IMR-90 (cell line): ENCODE results near the gene PIP4P1. TPM values are rescaled to one million over a fixed set of nuclear protein-coding genes. Genes with fewer than 3 reads are reported as not detected.
A peak's percentile ranks its signal among the peaks of the same experiment; 100 is the strongest.

Experiments
- ATAC-seq: fragments of 200-7000 bp; cut with Tn5 transposase; 2 replicates; pipeline ENCODE4 v1.9.1; 2020; ENCODE audit warnings: low read depth, mild to moderate bottlenecking, moderate library complexity
- BruUV-seq: library from RNA; stranded (reverse); fragments of 400-500 nt; replicated peaks from 2 replicates; lab custom pipeline; 2021; lab: Mats Ljungman, UMichigan
- CTCF ChIA-PET: fragments of 300-600 bp; formaldehyde crosslinking; extraction: SDS; loops from one replicate; lab custom pipeline; 2021; ENCODE audit warnings: antibody characterized with exemption; lab: Yijun Ruan, JAX
- POLR2A ChIA-PET: fragments of 300-600 bp; sonication (Branson Sonifier 250); formaldehyde crosslinking; loops from one replicate; lab custom pipeline; 2022; ENCODE audit warnings: antibody characterized with exemption; ENCODE audit not compliant: unreplicated experiment; lab: Charles Lee
- DNase-seq: peaks from one replicate; pipeline ENCODE4 v3.0.0; 2013
- H2AFZ ChIP-seq: replicated peaks from 2 replicates; pipeline ENCODE3; 2013; ENCODE audit warnings: low read length, mild to moderate bottlenecking; ENCODE audit not compliant: poor library complexity
- H2AK5ac ChIP-seq: 2 replicates; pipeline ENCODE4 v1.6.1; 2013; ENCODE audit warnings: low read depth, low read length, inconsistent platforms
- H2AK9ac ChIP-seq: replicated peaks from 2 replicates; pipeline ENCODE3; 2013; ENCODE audit warnings: mild to moderate bottlenecking, low read depth, low read length, moderate library complexity; ENCODE audit not compliant: poor library complexity
- H2BK120ac ChIP-seq: 2 replicates; pipeline ENCODE4 v1.6.1; 2013; ENCODE audit warnings: low read depth, low read length, inconsistent platforms
- H2BK15ac ChIP-seq: 3 replicates; pipeline ENCODE4 v1.6.1; 2013; ENCODE audit warnings: low read depth, low read length, inconsistent platforms
- H2BK20ac ChIP-seq: 2 replicates; pipeline ENCODE4 v1.6.1; 2013; ENCODE audit warnings: low read depth, mild to moderate bottlenecking, inconsistent platforms, low read length, moderate library complexity
- H2BK5ac ChIP-seq: 2 replicates; pipeline ENCODE4 v1.6.1; 2013; ENCODE audit warnings: mild to moderate bottlenecking, low read depth, low read length, inconsistent platforms; ENCODE audit not compliant: poor library complexity, severe bottlenecking
- H3K14ac ChIP-seq: replicated peaks from 2 replicates; pipeline ENCODE4 v1.6.1; 2013; ENCODE audit warnings: low read depth, low read length, inconsistent platforms
- H3K18ac ChIP-seq: 2 replicates; pipeline ENCODE4 v1.6.1; 2013; ENCODE audit warnings: low read depth, low read length, control low read depth
- H3K23ac ChIP-seq: 2 replicates; pipeline ENCODE4 v1.6.1; 2013; ENCODE audit warnings: low read depth, low read length, inconsistent platforms
- H3K27ac ChIP-seq: 2 replicates; pipeline ENCODE4 v1.5.1; 2013; ENCODE audit warnings: mild to moderate bottlenecking, control low read depth, low read length; ENCODE audit not compliant: insufficient read depth
- H3K27me3 ChIP-seq: 2 replicates; pipeline ENCODE4 v1.6.1; 2013; ENCODE audit warnings: low read length; ENCODE audit not compliant: control insufficient read depth, insufficient read depth
- H3K36me3 ChIP-seq: 2 replicates; pipeline ENCODE4 v1.6.1; 2013; ENCODE audit warnings: low read length, mixed read lengths; ENCODE audit not compliant: control insufficient read depth, insufficient read depth
- H3K4ac ChIP-seq: 2 replicates; pipeline ENCODE4 v1.6.1; 2013; ENCODE audit warnings: low read depth, low read length, inconsistent platforms
- H3K4me1 ChIP-seq: 2 replicates; pipeline ENCODE4 v1.6.1; 2013; ENCODE audit warnings: low read length, mixed read lengths; ENCODE audit not compliant: control insufficient read depth, insufficient read depth
- H3K4me2 ChIP-seq: 2 replicates; pipeline ENCODE4 v1.6.1; 2013; ENCODE audit warnings: low read depth, mild to moderate bottlenecking, control low read depth, low read length, moderate library complexity
- H3K4me3 ChIP-seq: 2 replicates; pipeline ENCODE4 v1.5.1; 2013; ENCODE audit warnings: low read depth, mild to moderate bottlenecking, control low read depth, low read length, moderate library complexity; ENCODE audit not compliant: insufficient read depth
- H3K56ac ChIP-seq: 2 replicates; pipeline ENCODE4 v1.6.1; 2013; ENCODE audit warnings: low read length, inconsistent platforms; ENCODE audit not compliant: insufficient read depth; ENCODE audit errors: extremely low read depth
- H3K79me1 ChIP-seq, 2 experiments: 2 replicates each; pipeline ENCODE4 v1.6.1; 2013; ENCODE audit warnings: low read length in 2 of 2, inconsistent platforms in 1 of 2, low read depth in 1 of 2
- H3K9ac ChIP-seq: 2 replicates; pipeline ENCODE4 v1.6.1; 2013; ENCODE audit warnings: low read depth, low read length, control low read depth
- H3K9me1 ChIP-seq: 2 replicates; pipeline ENCODE4 v1.6.1; 2013; ENCODE audit warnings: low read length, inconsistent platforms; ENCODE audit not compliant: insufficient read depth
- H3K9me3 ChIP-seq: 2 replicates; pipeline ENCODE4 v1.6.1; 2013; ENCODE audit warnings: low read length; ENCODE audit not compliant: control insufficient read depth, insufficient read depth
- H4K20me1 ChIP-seq: 2 replicates; pipeline ENCODE4 v1.6.1; 2013; ENCODE audit warnings: low read length, inconsistent platforms; ENCODE audit not compliant: insufficient read depth
- H4K5ac ChIP-seq: 2 replicates; pipeline ENCODE4 v1.6.1; 2013; ENCODE audit warnings: mild to moderate bottlenecking, low read depth, low read length, control low read depth
- H4K8ac ChIP-seq, 2 experiments: 2 replicates each; pipeline ENCODE4 v1.6.1; 2013; ENCODE audit warnings: low read depth in 2 of 2, low read length in 2 of 2, control low read depth in 1 of 2, inconsistent platforms in 1 of 2
- H4K91ac ChIP-seq: 2 replicates; pipeline ENCODE4 v1.6.1; 2013; ENCODE audit warnings: low read depth, low read length, inconsistent platforms; ENCODE audit not compliant: insufficient read depth
- CEBPB ChIP-seq: IDR thresholded peaks from 2 replicates; pipeline ENCODE4 v1.6.1; 2012; ENCODE audit warnings: low read depth, low read length, improper control_type of control experiment
- FOS ChIP-seq: fragments of 150-350 bp; IDR thresholded peaks from 2 replicates; pipeline ENCODE4 v1.6.1; 2016; ENCODE audit warnings: low read depth, low read length
- RFX5 ChIP-seq: IDR thresholded peaks from 2 replicates; pipeline ENCODE4 v1.8.0; 2012; ENCODE audit warnings: low read depth, mild to moderate bottlenecking, low read length, moderate library complexity
- WGBS, 2 experiments: methylation state at CpG; one replicate each; pipeline versions ENCODE4 v1.1.5 to v1.1.7; 2013; ENCODE audit warnings: missing lambda C conversion rate in 2 of 2; ENCODE audit not compliant: insufficient read length in 1 of 2; ENCODE audit errors: extremely low coverage in 2 of 2; 5-methylcytosine and 5-hydroxymethylcytosine counted together
- dilution Hi-C: fragments of 300-500 bp; cut with HindIII; formaldehyde crosslinking; loops from one replicate; pipeline ENCODE4 v1.14.3; 2018; ENCODE audit warnings: low sequenced_read_pairs; ENCODE audit not compliant: unreplicated experiment
- in situ Hi-C: fragments of 300-500 bp; cut with MboI; formaldehyde crosslinking; loops from 3 replicates; pipeline ENCODE4 v1.14.3; 2019; ENCODE audit warnings: low sequenced_read_pairs, inconsistent platforms, mixed read lengths
- intact Hi-C: fragments of 100-400 bp; cut with micrococcal nuclease; formaldehyde crosslinking; loops from 2 replicates; pipeline ENCODE4 v1.10.0; 2022
- polyA plus RNA-seq, 3 experiments: library from polyadenylated mRNA; depleted of rRNA; stranded (reverse); fragments of >200 nt; gene quantifications; 2 replicates each; pipeline ENCODE4 v1.2.3, GENCODE V29; 2012; ENCODE audit warnings: low replicate concordance in 1 of 3
- total RNA-seq: library from RNA; depleted of rRNA; stranded (reverse); fragments of >200 nt; gene quantifications from 2 replicates; pipeline ENCODE4 v1.2.3, GENCODE V29; 2012

Gene PIP4P1
- total and polyA plus RNA-seq, 2 of the 4 experiments (the other 2 are of a cell fraction), result 15.2 to 27.8 TPM

DNA sequence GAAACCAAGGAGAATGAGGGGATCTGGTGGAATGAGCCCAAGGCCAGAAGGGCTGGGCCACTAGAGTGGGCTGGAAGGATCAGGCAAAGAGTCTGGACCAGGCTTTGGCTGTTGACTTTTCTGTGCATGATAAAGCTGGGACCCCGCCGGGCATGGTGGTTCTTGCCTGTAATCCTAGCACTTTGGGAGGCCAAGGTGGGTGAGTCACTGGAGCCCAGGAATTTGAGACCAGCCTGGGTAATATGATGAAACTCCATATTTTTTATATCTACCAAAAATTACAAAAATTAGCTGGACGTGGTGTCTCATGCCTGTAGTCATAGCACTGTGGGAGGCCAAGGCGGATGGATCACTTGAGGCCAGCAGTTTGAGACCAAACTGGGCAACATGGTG lies 24.9 kb downstream of the PIP4P1 start:
- Histone ChIP-seq H2BK20ac (no peak overlapping the region), H2AK9ac (peak overlapping the region; percentile 33), H4K8ac (no peak overlapping the region), H4K91ac (no peak overlapping the region), H2AFZ (no peak overlapping the region), H4K20me1 (no peaks in the 10 kb centered on the region), H3K36me3 (no peaks in the 10 kb centered on the region), H2BK120ac (no peak overlapping the region), H2BK15ac (no peak overlapping the region), H3K9me1 (no peaks in the 10 kb centered on the region), H2BK5ac (no peak overlapping the region), H3K4me1 (peaks cover 2% of the 10 kb centered on the region; the same call in 1 of the 2 replicates), H3K9ac (no peak overlapping the region), H3K14ac (no peak overlapping the region), H3K79me1 (no peaks in the 10 kb centered on the region), H3K4ac (no peak overlapping the region), H3K56ac (no peak overlapping the region), H3K4me2 (no peak overlapping the region), H2AK5ac (no peak overlapping the region), H4K5ac (no peak overlapping the region), H3K23ac (no peak overlapping the region), H3K4me3 (no peak overlapping the region), H3K9me3 (no peaks in the 10 kb centered on the region), H3K27me3 (peaks cover 8% of the 10 kb centered on the region; the same call in 1 of the 2 replicates), H3K27ac (no peak overlapping the region), H3K18ac (no peak overlapping the region)
- dilution Hi-C loops (no loop called here), intact Hi-C loops (no loop called here), in situ Hi-C loops (no loop called here)
- CTCF ChIA-PET, result no interaction called here
- peak; percentile 70 for ATAC-seq
- DNase-seq, result peak; percentile 75
- POLR2A ChIA-PET, result no interaction called here
- BruUV-seq, result no TSS peak
- WGBS, 2 experiments, result no CpG with 5 or more reads among the region's 4 CpGs
- TF ChIP-seq FOS (peak; percentile 43; the same call in 1 of the 2 replicates), CEBPB (peak; percentile 46; the same call in 1 of the 2 replicates), RFX5 (no peak)
